ENCODE results near the gene TSPAN15. TPM values are rescaled to one million over a fixed set of nuclear protein-coding genes. Genes with fewer than 3 reads are reported as not detected.

TSPAN15 gene
- total and polyA plus RNA-seq, 2 experiments from 2014 or later = 6.6 to 10.1 TPM

DNA sequence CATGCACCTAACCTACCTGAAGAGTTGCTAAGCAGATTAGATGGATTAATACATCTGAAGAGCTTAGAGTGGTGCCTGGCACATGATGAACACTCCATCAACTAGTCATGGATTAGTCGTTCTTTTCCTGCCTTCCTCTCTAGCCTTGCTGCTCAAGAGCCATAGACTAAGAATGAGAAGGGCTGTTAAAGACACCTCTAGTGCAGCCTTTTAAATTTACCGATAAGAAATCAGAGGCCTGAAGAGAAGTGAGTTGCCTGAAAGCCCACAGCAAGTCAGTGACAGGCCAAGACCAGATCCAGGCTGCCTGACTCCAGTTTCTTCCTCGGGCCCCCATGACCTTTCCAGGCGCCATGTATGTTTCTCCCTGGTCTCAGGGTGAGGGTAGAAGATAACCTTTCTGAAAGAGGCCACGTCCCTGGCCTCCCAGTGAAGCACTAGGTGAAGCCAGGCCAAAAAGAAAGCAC is 6.5 kb downstream of the TSPAN15 start (continued):
- TF ChIP-seq, protein P1, sequence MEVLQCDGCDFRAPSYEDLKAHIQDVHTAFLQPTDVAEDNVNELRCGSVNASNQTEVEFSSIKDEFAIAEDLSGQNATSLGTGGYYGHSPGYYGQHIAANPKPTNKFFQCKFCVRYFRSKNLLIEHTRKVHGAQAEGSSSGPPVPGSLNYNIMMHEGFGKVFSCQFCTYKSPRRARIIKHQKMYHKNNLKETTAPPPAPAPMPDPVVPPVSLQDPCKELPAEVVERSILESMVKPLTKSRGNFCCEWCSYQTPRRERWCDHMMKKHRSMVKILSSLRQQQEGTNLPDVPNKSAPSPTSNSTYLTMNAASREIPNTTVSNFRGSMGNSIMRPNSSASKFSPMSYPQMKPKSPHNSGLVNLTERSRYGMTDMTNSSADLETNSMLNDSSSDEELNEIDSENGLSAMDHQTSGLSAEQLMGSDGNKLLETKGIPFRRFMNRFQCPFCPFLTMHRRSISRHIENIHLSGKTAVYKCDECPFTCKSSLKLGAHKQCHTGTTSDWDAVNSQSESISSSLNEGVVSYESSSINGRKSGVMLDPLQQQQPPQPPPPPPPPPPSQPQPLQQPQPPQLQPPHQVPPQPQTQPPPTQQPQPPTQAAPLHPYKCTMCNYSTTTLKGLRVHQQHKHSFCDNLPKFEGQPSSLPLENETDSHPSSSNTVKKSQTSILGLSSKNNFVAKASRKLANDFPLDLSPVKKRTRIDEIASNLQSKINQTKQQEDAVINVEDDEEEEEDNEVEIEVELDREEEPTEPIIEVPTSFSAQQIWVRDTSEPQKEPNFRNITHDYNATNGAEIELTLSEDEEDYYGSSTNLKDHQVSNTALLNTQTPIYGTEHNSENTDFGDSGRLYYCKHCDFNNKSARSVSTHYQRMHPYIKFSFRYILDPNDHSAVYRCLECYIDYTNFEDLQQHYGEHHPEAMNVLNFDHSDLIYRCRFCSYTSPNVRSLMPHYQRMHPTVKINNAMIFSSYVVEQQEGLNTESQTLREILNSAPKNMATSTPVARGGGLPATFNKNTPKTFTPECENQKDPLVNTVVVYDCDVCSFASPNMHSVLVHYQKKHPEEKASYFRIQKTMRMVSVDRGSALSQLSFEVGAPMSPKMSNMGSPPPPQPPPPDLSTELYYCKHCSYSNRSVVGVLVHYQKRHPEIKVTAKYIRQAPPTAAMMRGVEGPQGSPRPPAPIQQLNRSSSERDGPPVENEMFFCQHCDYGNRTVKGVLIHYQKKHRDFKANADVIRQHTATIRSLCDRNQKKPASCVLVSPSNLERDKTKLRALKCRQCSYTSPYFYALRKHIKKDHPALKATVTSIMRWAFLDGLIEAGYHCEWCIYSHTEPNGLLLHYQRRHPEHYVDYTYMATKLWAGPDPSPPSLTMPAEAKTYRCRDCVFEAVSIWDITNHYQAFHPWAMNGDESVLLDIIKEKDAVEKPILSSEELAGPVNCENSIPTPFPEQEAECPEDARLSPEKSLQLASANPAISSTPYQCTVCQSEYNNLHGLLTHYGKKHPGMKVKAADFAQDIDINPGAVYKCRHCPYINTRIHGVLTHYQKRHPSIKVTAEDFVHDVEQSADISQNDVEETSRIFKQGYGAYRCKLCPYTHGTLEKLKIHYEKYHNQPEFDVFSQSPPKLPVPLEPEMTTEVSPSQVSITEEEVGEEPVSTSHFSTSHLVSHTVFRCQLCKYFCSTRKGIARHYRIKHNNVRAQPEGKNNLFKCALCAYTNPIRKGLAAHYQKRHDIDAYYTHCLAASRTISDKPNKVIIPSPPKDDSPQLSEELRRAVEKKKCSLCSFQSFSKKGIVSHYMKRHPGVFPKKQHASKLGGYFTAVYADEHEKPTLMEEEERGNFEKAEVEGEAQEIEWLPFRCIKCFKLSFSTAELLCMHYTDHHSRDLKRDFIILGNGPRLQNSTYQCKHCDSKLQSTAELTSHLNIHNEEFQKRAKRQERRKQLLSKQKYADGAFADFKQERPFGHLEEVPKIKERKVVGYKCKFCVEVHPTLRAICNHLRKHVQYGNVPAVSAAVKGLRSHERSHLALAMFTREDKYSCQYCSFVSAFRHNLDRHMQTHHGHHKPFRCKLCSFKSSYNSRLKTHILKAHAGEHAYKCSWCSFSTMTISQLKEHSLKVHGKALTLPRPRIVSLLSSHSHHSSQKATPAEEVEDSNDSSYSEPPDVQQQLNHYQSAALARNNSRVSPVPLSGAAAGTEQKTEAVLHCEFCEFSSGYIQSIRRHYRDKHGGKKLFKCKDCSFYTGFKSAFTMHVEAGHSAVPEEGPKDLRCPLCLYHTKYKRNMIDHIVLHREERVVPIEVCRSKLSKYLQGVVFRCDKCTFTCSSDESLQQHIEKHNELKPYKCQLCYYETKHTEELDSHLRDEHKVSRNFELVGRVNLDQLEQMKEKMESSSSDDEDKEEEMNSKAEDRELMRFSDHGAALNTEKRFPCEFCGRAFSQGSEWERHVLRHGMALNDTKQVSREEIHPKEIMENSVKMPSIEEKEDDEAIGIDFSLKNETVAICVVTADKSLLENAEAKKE (CRISPR knock-in tag; IDR thresholded peaks at IDR 0.05) = no peak
- TF ChIP-seq ZNF114 (CRISPR knock-in tag; IDR thresholded peaks at IDR 0.05) = no peak
- TF ChIP-seq EZH2 (IDR thresholded peaks at IDR 0.05; ENCODE audit: low read depth, unreplicated experiment) = no peak
- TF ChIP-seq, protein P2, sequence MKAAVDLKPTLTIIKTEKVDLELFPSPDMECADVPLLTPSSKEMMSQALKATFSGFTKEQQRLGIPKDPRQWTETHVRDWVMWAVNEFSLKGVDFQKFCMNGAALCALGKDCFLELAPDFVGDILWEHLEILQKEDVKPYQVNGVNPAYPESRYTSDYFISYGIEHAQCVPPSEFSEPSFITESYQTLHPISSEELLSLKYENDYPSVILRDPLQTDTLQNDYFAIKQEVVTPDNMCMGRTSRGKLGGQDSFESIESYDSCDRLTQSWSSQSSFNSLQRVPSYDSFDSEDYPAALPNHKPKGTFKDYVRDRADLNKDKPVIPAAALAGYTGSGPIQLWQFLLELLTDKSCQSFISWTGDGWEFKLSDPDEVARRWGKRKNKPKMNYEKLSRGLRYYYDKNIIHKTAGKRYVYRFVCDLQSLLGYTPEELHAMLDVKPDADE (IDR thresholded peaks at IDR 0.05) = no peak
- TF ChIP-seq ZNF331 (CRISPR knock-in tag; IDR thresholded peaks at IDR 0.05; ENCODE audit: low read depth) = no peak

DNA sequence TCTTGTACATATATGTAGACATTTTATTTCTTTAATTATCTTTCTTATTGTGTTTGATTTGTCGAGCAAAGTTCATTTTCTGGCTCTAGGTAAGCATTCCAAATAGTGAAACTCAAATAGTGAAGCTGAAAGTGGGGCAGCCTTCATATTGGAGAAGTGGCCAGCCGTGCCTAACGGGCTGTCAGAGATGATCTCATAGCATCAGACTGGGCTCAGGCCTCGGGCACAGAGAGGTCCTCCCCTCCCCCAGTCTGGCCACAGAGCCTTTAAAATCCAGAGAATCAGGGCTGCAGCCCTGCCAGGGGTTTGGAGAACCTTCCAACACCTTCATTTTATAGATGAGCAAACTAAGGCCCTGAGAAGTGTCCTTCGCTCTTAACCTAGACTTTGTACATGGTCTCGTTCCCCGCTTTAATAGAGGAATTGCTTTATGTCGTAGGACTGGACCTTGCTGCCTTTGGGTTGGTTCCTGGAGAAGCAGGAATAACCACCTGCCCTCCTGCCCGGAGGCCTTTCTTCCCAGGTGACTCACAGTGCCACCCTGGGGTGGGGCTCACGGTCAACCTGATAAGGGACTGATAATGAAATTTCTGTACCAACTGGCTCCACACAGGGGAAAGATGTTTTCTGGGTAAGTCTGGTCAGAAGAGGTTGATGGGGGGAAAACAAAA is 7.3 kb downstream of the TSPAN15 start:
- Histone ChIP-seq H4K20me1 (replicated peaks; ENCODE audit: insufficient read depth) (0 out of 2 replicates have a peak, but pooled peaks cover 3% of the 10 kb centered on the region), H3K4me2 (no peak overlapping the region), H3K9me2 (ENCODE audit: insufficient read depth) (no peaks in the 10 kb centered on the region), H3F3A (replicated peaks; ENCODE audit: low read depth) (no peaks in the 10 kb centered on the region), H3K36me3 (ENCODE audit: insufficient read depth) (no peaks in the 10 kb centered on the region), H3K27ac (ENCODE audit: low read depth) (no peak overlapping the region), H3K4me3 (no peak overlapping the region), H2AFZ (no peak overlapping the region), H3K27me3 (ENCODE audit: insufficient read depth) (peaks cover 3% of the 10 kb centered on the region), H3K4me1 (ENCODE audit: insufficient read depth) (no peaks in the 10 kb centered on the region), H3K79me2 (replicated peaks; ENCODE audit: insufficient read depth) (no peaks in the 10 kb centered on the region)
- Mint-ChIP-seq H3K9me3 (no peaks in the 10 kb centered on the region), H3K36me3 (ENCODE audit: low read depth) (no peaks in the 10 kb centered on the region; the same call in 2 of the 3 replicates), H3K27me3 (ENCODE audit: insufficient read depth, low read depth, poor library complexity) (peaks cover 5% of the 10 kb centered on the region), H3K4me3 (no peak overlapping the region), H3K27ac (no peak overlapping the region), H3K4me1 (peaks cover 6% of the 10 kb centered on the region)
- ATAC-seq (no peak), DNase-seq (ENCODE audit: low spot score) (no peak)
- TF ChIP-seq NANOG (IDR thresholded peaks at IDR 0.05; ENCODE audit: borderline replicate concordance) (no peak), POLR2AphosphoS5 (IDR thresholded peaks at IDR 0.05; ENCODE audit: low read depth) (no peak)
- TF ChIP-seq, protein P2 (IDR thresholded peaks at IDR 0.05) = no peak

Measured in GM23338 (cell line).